Spinal cord (tissue), 10 donors: ENCODE data around the gene NCOR1. TPM values are rescaled to one million over a fixed set of nuclear protein-coding genes. Genes with fewer than 3 reads are reported as not detected.
"Not testable (repeated sequence)": the region's sequence is repeated elsewhere in the genome, so short reads cannot be mapped to it uniquely, and the experiment has no call there.

ENCODE experiments used
- DNase-seq, 6 donors: peaks; one replicate each; pipeline versions ENCODE4 v3.0.0 to v3.0.0-alpha.2; 2013 to 2015; ENCODE audit warnings: low spot score in 6 of 6, low read depth in 4 of 6
- H3K27ac ChIP-seq: one replicate; pipeline ENCODE4 v1.5.1; 2013; ENCODE audit warnings: low read depth, low read length, control low read depth
- H3K27me3 ChIP-seq: one replicate; pipeline ENCODE4 v1.6.1; 2013; ENCODE audit warnings: low read length; ENCODE audit not compliant: control insufficient read depth, insufficient read depth
- H3K36me3 ChIP-seq: one replicate; pipeline ENCODE4 v1.6.1; 2013; ENCODE audit warnings: low read length; ENCODE audit not compliant: control insufficient read depth, insufficient read depth
- H3K4me1 ChIP-seq: one replicate; pipeline ENCODE4 v1.6.1; 2013; ENCODE audit warnings: low read length; ENCODE audit not compliant: control insufficient read depth, insufficient read depth
- H3K4me3 ChIP-seq: one replicate; pipeline ENCODE4 v1.5.1; 2013; ENCODE audit warnings: low read depth, low read length, control low read depth
- H3K9me3 ChIP-seq: one replicate; pipeline ENCODE4 v1.6.1; 2013; ENCODE audit warnings: low read length; ENCODE audit not compliant: control insufficient read depth, insufficient read depth
- WGBS: methylation state at CpG from one replicate; pipeline ENCODE4 v1.1.5; 2013; ENCODE audit warnings: missing lambda C conversion rate; ENCODE audit not compliant: insufficient coverage; 5-methylcytosine and 5-hydroxymethylcytosine counted together
- polyA plus RNA-seq, 2 donors: library from polyadenylated mRNA; unstranded; fragments of 120-200 nt; gene quantifications; one replicate each; pipeline ENCODE4 v1.2.1, GENCODE V29; 2013; ENCODE audit not compliant: insufficient read length in 2 of 2
- total RNA-seq, 2 donors: library from RNA; depleted of rRNA in 1 of 2; stranded (reverse); fragments of 120-200 nt in 1 of 2; fragments of >200 nt in 1 of 2; gene quantifications; one replicate each; pipeline versions ENCODE4 v1.2.3 to v1.2.4, GENCODE V29; 2013 to 2014
- donor health status: healthy.

Gene NCOR1
- total and polyA plus RNA-seq, 4 donors = 72.7 to 102 (median 86.2) TPM

DNA sequence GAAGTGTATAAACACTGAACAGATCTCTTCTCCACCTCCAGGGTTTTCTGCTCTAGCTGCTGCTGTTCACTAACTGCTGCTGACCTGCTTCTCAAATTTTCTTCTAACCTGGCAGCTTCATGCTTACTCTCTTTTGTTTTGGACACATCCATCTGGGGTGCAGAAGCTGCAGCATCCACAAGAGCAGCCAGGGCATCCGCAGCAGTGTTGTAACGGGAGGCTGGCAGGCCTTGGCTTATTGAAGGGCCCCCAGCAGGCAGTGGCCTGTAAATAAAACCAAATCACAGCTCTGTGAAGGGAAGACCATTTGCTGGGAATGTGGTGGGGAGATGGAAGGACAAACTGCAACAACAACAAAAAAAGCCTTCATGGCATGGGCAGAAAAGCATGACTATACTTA is 153.7 kb downstream of the NCOR1 start:
- no peak for DNase-seq
- peaks cover 37% of the 10 kb centered on the region for H3K36me3 ChIP-seq
- no CpG with 5 or more reads among the region's 2 CpGs for WGBS

DNA sequence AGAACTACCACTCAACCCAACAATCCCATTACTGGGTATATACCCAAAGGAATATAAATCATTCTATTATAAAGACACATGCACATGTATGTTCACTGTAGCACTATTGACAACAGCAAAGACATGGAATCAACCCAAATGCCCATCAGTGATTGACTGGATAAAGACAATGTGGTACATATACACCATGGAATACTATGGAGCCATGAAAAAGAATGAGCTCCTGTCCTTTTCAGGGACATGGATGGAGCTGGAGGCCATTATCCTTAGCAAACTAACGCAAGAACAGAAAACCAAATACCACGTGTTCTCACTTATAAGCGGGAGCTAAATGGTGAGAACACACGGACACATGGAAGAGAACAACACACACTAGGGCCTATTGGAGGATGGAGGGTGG is 160.2 kb downstream of the NCOR1 start:
- DNase-seq = not testable (repeated sequence)
- no CpG with 5 or more reads among the region's 4 CpGs for WGBS

More for the DNA sequence above, 153.7 kb downstream of the NCOR1 start:
- Histone ChIP-seq H3K9me3 (no peaks in the 10 kb centered on the region), H3K4me3 (no peak overlapping the region), H3K27ac (no peak overlapping the region), H3K27me3 (no peaks in the 10 kb centered on the region), H3K4me1 (no peaks in the 10 kb centered on the region)

DNA sequence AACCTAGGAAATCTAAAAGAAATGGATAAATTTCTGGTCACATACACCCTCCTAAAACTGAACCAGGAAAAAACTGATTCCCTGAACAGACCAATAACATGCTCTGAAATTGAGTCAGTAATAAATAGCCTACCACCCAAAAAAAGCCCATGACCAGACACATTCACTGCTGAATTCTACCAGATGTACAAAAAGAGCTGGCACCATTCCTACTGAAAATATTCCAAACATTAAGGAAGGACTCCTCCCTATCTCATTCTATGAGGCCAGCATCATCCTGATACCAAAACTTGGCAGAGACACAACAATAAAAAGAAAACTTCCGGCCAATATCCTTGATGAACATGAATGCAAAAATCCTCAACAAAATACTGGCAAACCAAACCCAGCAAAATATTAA is 162.8 kb downstream of the NCOR1 start:
- Histone ChIP-seq H3K4me3 (no peak overlapping the region), H3K27me3 (no peaks in the 10 kb centered on the region), H3K9me3 (no peaks in the 10 kb centered on the region), H3K4me1 (no peaks in the 10 kb centered on the region), H3K27ac (no peak overlapping the region), H3K36me3 (peaks cover 35% of the 10 kb centered on the region)
- no peak for DNase-seq
- no CpG with 5 or more reads among the region's 1 CpG for WGBS

More for the DNA sequence above, 160.2 kb downstream of the NCOR1 start:
- not testable (repeated sequence) for H3K4me3 ChIP-seq, H3K27me3 ChIP-seq, H3K9me3 ChIP-seq, H3K27ac ChIP-seq, H3K4me1 ChIP-seq
- peaks cover 32% of the 10 kb centered on the region for H3K36me3 ChIP-seq

DNA sequence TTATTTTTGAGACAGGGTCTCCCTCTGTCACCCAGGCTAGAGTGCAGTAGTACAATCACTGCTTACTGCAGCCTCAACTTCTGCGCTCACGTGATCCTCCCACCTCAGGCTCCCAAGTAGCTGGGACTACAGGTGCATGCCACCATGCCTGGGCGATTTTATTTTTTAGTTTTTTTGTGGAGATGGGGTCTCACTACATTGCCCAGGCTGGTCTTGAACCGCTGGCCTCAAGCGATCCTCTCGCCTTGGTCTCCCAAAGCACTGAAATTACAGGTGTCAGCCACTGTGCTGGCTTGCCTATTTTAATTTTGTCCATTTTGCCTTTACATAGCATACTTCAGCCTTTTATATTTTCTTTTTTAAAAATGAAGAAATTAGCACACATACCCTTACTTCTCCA is 164.5 kb downstream of the NCOR1 start:
- Histone ChIP-seq H3K27ac (no peak overlapping the region), H3K27me3 (no peaks in the 10 kb centered on the region), H3K9me3 (no peaks in the 10 kb centered on the region), H3K4me1 (no peaks in the 10 kb centered on the region), H3K36me3 (peaks cover 26% of the 10 kb centered on the region), H3K4me3 (no peak overlapping the region)
- 95% methylated on average over 3 of the region's 6 CpGs for WGBS
- no peak for DNase-seq

DNA sequence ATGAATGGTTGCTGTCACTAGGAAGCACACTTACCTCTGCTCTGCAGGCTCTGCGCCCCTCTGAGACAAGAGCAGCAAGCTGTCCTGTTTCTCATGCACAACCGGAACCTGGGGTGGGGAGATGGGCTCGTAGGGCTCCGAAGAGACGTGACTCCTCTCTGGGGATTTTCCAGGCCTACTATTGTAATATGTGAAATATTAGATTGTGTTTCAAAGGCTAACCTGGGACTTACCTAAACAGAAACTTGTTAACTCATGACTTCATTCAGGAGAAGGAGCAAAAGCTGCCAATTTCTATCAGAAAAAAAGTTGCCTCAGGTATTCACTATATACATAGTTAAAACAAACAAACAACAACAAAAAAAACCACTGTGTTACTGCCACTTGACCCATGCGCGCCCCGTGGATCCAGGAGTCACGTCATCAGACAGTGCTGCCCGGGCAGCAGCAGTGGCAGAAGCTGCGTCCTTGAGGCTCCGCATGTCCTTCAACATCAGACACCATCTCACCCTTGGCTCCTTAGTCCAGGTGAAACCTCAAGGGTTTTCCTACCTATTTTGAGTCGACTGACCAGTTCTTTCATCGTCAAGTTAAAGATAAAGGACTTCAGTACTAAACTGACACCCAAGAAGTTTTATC is 166.4 kb downstream of the NCOR1 start:
- DNase-seq = no peak
- H3K27me3 ChIP-seq = no peaks in the 10 kb centered on the region
- H3K27ac ChIP-seq = no peak overlapping the region
- H3K36me3 ChIP-seq = peaks cover 27% of the 10 kb centered on the region
- H3K4me3 ChIP-seq = no peak overlapping the region
- no peaks in the 10 kb centered on the region for H3K4me1 ChIP-seq
- WGBS = 96% methylated on average over 9 of the region's 14 CpGs
- no peaks in the 10 kb centered on the region for H3K9me3 ChIP-seq

DNA sequence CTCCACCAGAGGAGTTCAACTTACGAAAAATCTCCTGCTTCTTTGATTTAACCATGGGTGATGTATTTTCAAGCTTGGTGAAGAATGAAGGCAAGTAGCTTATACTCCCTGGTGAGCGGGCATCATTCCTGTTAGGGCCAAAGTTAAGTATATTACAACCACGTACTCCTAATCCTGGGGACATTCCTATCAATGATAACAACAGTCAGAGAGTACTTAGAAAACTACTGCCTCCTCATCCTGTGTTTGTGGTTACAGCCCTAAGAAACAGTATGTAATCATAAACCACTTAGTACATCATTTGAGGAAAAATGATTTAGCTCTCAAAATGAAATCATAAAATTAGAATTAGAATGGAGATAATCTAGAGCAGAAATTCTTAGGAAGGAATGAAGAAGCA is 168.4 kb downstream of the NCOR1 start:
- no CpG with 5 or more reads among the region's 3 CpGs for WGBS
- Histone ChIP-seq H3K9me3 (no peaks in the 10 kb centered on the region), H3K4me1 (no peaks in the 10 kb centered on the region), H3K36me3 (peaks cover 35% of the 10 kb centered on the region), H3K27me3 (no peaks in the 10 kb centered on the region), H3K27ac (no peak overlapping the region), H3K4me3 (no peak overlapping the region)
- no peak for DNase-seq

DNA sequence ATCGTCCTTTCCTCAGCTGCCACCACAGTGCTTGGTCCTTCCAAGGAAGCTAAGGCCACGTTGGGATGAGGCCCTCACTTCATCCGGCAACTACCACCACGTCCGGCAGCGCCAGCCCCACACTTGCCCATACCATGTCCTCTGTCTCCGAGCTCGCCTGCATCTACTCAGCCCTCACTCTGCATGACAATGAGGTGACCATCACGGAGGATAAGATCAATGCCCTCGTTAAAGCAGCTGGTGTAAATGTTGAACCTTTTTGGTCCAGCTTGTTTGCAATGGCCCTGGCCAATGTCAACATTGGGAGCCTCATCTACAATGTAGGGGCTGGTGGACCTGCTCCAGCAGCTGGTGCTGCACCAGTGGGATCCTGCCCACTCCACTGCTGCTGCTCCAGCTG is 170.8 kb downstream of the NCOR1 start:
- H3K9me3 ChIP-seq = no peaks in the 10 kb centered on the region
- no peaks in the 10 kb centered on the region for H3K4me1 ChIP-seq
- no peak overlapping the region for H3K4me3 ChIP-seq
- peaks cover 33% of the 10 kb centered on the region for H3K36me3 ChIP-seq
- H3K27ac ChIP-seq = no peak overlapping the region
- H3K27me3 ChIP-seq = no peaks in the 10 kb centered on the region
- 86% methylated on average over 6 of the region's 10 CpGs for WGBS
- no peak for DNase-seq

DNA sequence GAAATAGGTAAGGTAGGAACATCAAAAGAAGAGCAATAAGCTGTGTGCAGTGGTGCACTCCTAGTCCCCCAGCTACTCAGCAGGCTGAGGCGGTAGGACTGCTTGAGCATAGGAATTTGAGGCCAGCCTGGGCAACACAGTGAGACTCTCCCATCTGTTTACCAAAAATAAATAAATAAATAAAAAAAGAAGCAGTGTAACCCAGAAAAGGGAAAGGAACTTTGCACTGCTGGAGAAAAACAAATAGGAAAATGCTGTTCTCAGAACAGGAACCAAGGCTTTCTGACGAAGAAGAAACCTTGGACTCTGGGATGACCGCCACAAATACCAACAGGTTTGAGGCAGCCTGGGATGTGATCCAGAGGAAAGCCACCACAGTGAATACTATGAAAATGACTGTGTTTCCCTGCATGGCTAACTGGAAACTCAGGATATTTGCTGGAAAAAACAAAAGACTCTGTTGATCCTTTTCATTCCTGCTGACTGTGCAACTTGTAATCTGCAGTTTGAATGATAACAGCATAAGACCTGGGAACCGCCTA is 174.6 kb downstream of the NCOR1 start:
- Histone ChIP-seq H3K36me3 (peaks cover 41% of the 10 kb centered on the region), H3K27me3 (no peaks in the 10 kb centered on the region), H3K4me1 (no peaks in the 10 kb centered on the region), H3K9me3 (no peaks in the 10 kb centered on the region), H3K27ac (peak overlapping the region; percentile 38), H3K4me3 (no peak overlapping the region)
- DNase-seq = peak in 4 of 6 donors; percentile 15 to 69 (median 28)
- 34% methylated on average over 3 of the region's 4 CpGs for WGBS

DNA sequence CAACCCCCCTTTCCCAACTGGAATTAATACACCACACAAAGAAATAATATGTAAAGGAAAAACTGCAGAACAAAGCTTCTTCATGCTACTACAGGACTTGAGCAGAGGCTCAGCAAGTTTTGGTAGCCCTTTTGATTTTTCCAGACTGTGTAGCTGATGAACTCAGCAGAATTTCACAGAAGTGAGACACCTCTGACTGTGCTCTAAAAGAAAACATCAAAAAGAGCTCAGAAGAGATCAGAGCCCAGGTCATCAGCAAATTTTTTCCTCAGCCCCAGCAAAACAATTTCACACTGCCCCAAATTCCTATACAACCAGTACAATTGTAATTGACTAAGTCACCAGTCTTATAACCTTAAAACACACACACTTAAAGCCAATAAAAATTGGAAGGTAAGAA is 177.7 kb downstream of the NCOR1 start:
- peaks cover 48% of the 10 kb centered on the region for H3K36me3 ChIP-seq
- H3K27ac ChIP-seq = no peak overlapping the region
- H3K27me3 ChIP-seq = no peaks in the 10 kb centered on the region
- DNase-seq = peak in 1 of 6 donors; percentile 14
- H3K4me3 ChIP-seq = no peak overlapping the region
- no peaks in the 10 kb centered on the region for H3K4me1 ChIP-seq
- no peaks in the 10 kb centered on the region for H3K9me3 ChIP-seq

DNA sequence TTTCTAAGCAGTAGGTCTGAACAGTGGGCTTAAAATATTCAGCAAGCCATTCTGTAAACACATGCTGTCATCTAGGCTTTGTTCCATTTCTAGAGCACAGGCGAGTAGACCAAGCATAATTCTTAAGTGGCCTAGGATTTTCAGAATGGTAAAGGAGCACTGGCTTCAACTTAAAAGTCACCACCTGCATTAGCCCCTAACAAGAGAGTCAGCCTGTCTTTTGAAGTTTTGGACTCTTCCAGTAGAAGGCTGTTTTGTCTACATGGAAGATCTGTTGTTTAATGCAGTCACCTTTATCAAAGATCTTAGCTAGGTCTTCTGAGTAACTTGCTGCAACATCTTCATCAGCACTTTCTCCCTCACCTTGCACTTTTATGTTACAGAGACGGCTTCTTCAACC is 179.1 kb downstream of the NCOR1 start:
- 93% methylated on average over 2 of the region's 2 CpGs for WGBS
- H3K4me1 ChIP-seq = no peaks in the 10 kb centered on the region
- H3K27me3 ChIP-seq = no peaks in the 10 kb centered on the region
- no peaks in the 10 kb centered on the region for H3K9me3 ChIP-seq
- peaks cover 41% of the 10 kb centered on the region for H3K36me3 ChIP-seq
- DNase-seq = no peak
- no peak overlapping the region for H3K27ac ChIP-seq
- H3K4me3 ChIP-seq = no peak overlapping the region
